Neural progenitor cell (in vitro differentiated cells): ENCODE measurements around the gene MTMR6. TPM values are rescaled to one million over a fixed set of nuclear protein-coding genes. Genes with fewer than 3 reads are reported as not detected.

Source experiments
- DNase-seq: peaks from one replicate; pipeline ENCODE4 v3.0.0-alpha.2; 2016; ENCODE audit warnings: low spot score
- H2AFZ ChIP-seq: fragments of 200-600 bp; sonication (generic); replicated peaks from 2 replicates; pipeline ENCODE4 v1.6.1; 2016; ENCODE audit warnings: antibody characterized with exemption
- H3F3A ChIP-seq: fragments of 200-600 bp; sonication (generic); 2 replicates; pipeline ENCODE4 v1.6.1; 2016; ENCODE audit warnings: antibody characterized with exemption, low read depth
- H3K27ac ChIP-seq: fragments of 200-600 bp; sonication (generic); 2 replicates; pipeline ENCODE4 v1.5.1; 2016; ENCODE audit warnings: mild to moderate bottlenecking
- H3K27me3 ChIP-seq: fragments of 200-600 bp; sonication (generic); 2 replicates; pipeline ENCODE4 v1.6.1; 2016; ENCODE audit warnings: mild to moderate bottlenecking, moderate library complexity
- H3K36me3 ChIP-seq: fragments of 200-600 bp; sonication (generic); 2 replicates; pipeline ENCODE4 v1.5.1; 2016
- H3K4me1 ChIP-seq: fragments of 200-600 bp; sonication (generic); 2 replicates; pipeline ENCODE4 v1.6.1; 2016; ENCODE audit warnings: mixed run types
- H3K4me2 ChIP-seq: fragments of 200-600 bp; sonication (generic); 2 replicates; pipeline ENCODE4 v1.6.1; 2016
- H3K4me3 ChIP-seq: fragments of 200-600 bp; sonication (generic); 2 replicates; pipeline ENCODE4 v1.5.1; 2016
- H3K79me2 ChIP-seq: fragments of 200-600 bp; sonication (generic); 2 replicates; pipeline ENCODE4 v1.6.1; 2016; ENCODE audit warnings: low read depth
- H3K9ac ChIP-seq: fragments of 200-600 bp; sonication (generic); 2 replicates; pipeline ENCODE4 v1.6.1; 2016
- H3K9me3 ChIP-seq: fragments of 200-600 bp; sonication (generic); 2 replicates; pipeline ENCODE4 v1.5.1; 2016; ENCODE audit warnings: low read depth
- H4K20me1 ChIP-seq: fragments of 200-600 bp; sonication (generic); 2 replicates; pipeline ENCODE4 v1.6.1; 2016; ENCODE audit warnings: low read depth
- H3K27ac Mint-ChIP-seq: 3 replicates; pipeline ENCODE4 v1.8.0; 2021; ENCODE audit warnings: mixed read lengths
- H3K27me3 Mint-ChIP-seq: 2 replicates; pipeline ENCODE4 v1.8.0; 2022; ENCODE audit warnings: low read depth, mild to moderate bottlenecking, inconsistent platforms, moderate library complexity, mixed read lengths; ENCODE audit not compliant: insufficient read depth
- H3K36me3 Mint-ChIP-seq: 3 replicates; pipeline ENCODE4 v1.8.0; 2021; ENCODE audit warnings: mixed read lengths
- H3K4me1 Mint-ChIP-seq: 3 replicates; pipeline ENCODE4 v1.8.0; 2021; ENCODE audit warnings: mixed read lengths
- H3K4me3 Mint-ChIP-seq: 3 replicates; pipeline ENCODE4 v1.8.0; 2021; ENCODE audit warnings: mild to moderate bottlenecking, moderate library complexity, mixed read lengths
- H3K9me3 Mint-ChIP-seq: 3 replicates; pipeline ENCODE4 v1.8.0; 2020; ENCODE audit warnings: mixed read lengths
- CTCF ChIP-seq: fragments of 200-600 bp; sonication (generic); IDR thresholded peaks from 2 replicates; pipeline ENCODE4 v1.5.1; 2017; ENCODE audit warnings: antibody characterized with exemption, mild to moderate bottlenecking
- EZH2 ChIP-seq: fragments of 200-600 bp; sonication (generic); IDR thresholded peaks from 2 replicates; pipeline ENCODE4 v1.6.1; 2017; ENCODE audit warnings: antibody characterized with exemption, mild to moderate bottlenecking, moderate library complexity
- EZH2phosphoT487 ChIP-seq: fragments of 200-600 bp; sonication (generic); IDR thresholded peaks from 2 replicates; pipeline ENCODE4 v1.6.1; 2017; ENCODE audit warnings: antibody characterized with exemption
- total RNA-seq: library from RNA; depleted of rRNA; stranded (reverse); fragments of >200 nt; gene quantifications from 2 replicates; pipeline ENCODE4 v1.2.3, GENCODE V29; 2015; ENCODE audit warnings: low replicate concordance

Gene MTMR6
- total RNA-seq, 1 donor from 2014 or later = 19.1 TPM

GRCh38 chr13:25267715-25268114, 19.6 kb downstream of the MTMR6 start:
- no peaks in the 10 kb centered on the region for H3K27me3 Mint-ChIP-seq
- Histone ChIP-seq H3K9me3 (no peaks in the 10 kb centered on the region), H3K27ac (no peak overlapping the region), H3K79me2 (no peaks in the 10 kb centered on the region), H3K9ac (no peak overlapping the region), H3K4me1 (no peaks in the 10 kb centered on the region), H2AFZ (no peak overlapping the region), H3K4me3 (no peak overlapping the region), H3K4me2 (no peak overlapping the region), H3K27me3 (no peaks in the 10 kb centered on the region), H4K20me1 (no peaks in the 10 kb centered on the region), H3F3A (no peaks in the 10 kb centered on the region), H3K36me3 (peaks cover 10% of the 10 kb centered on the region)
- peaks cover 19% of the 10 kb centered on the region for H3K36me3 Mint-ChIP-seq
- TF ChIP-seq EZH2 (no peak), EZH2phosphoT487 (no peak), CTCF (peak; percentile 14)
- H3K4me3 Mint-ChIP-seq = no peak overlapping the region
- no peaks in the 10 kb centered on the region for H3K9me3 Mint-ChIP-seq
- DNase-seq = no peak
- H3K4me1 Mint-ChIP-seq = no peaks in the 10 kb centered on the region
- H3K27ac Mint-ChIP-seq = no peak overlapping the region

- Histone ChIP-seq H3K79me2 (no peaks in the 10 kb centered on the region), H3K9me3 (no peaks in the 10 kb centered on the region), H2AFZ (no peak overlapping the region), H3K27me3 (no peaks in the 10 kb centered on the region), H3K4me3 (no peak overlapping the region), H3K9ac (no peak overlapping the region), H4K20me1 (no peaks in the 10 kb centered on the region), H3K4me1 (no peaks in the 10 kb centered on the region), H3F3A (no peaks in the 10 kb centered on the region), H3K4me2 (no peak overlapping the region), H3K27ac (no peak overlapping the region), H3K36me3 (peaks cover 4% of the 10 kb centered on the region)
- DNase-seq = no peak
- Mint-ChIP-seq H3K4me3 (no peak overlapping the region), H3K27ac (no peak overlapping the region), H3K36me3 (peaks cover 15% of the 10 kb centered on the region), H3K9me3 (no peaks in the 10 kb centered on the region), H3K27me3 (no peaks in the 10 kb centered on the region), H3K4me1 (no peaks in the 10 kb centered on the region)
- TF ChIP-seq EZH2 = no peak
- TF ChIP-seq CTCF = no peak
- TF ChIP-seq EZH2phosphoT487 = no peak
These were observed 20.6 kb downstream of the MTMR6 start for GRCh38 chr13:25266706-25267105.

GRCh38 chr13:25262261-25262660, 25.0 kb downstream of the MTMR6 start:
- no peak overlapping the region for H3K27ac Mint-ChIP-seq
- peaks cover 19% of the 10 kb centered on the region for H3K36me3 Mint-ChIP-seq

More at GRCh38 chr13:25262261-25262660, 25.0 kb downstream of the MTMR6 start:
- no peak overlapping the region for H3K4me2 ChIP-seq
- Mint-ChIP-seq H3K4me1 (no peaks in the 10 kb centered on the region), H3K4me3 (no peak overlapping the region), H3K27me3 (no peaks in the 10 kb centered on the region), H3K9me3 (no peaks in the 10 kb centered on the region)
- TF ChIP-seq CTCF (no peak), EZH2 (no peak), EZH2phosphoT487 (no peak)
- H3F3A ChIP-seq = no peaks in the 10 kb centered on the region
- H3K79me2 ChIP-seq = no peaks in the 10 kb centered on the region
- no peaks in the 10 kb centered on the region for H4K20me1 ChIP-seq
- H3K36me3 ChIP-seq = peaks cover 4% of the 10 kb centered on the region
- H2AFZ ChIP-seq = no peak overlapping the region
- H3K27me3 ChIP-seq = no peaks in the 10 kb centered on the region
- H3K4me1 ChIP-seq = no peaks in the 10 kb centered on the region
- DNase-seq = no peak
- H3K27ac ChIP-seq = no peak overlapping the region
- H3K9ac ChIP-seq = no peak overlapping the region
- no peak overlapping the region for H3K4me3 ChIP-seq
- no peaks in the 10 kb centered on the region for H3K9me3 ChIP-seq
